OCI-LY1 (cell line): ENCODE results near the gene ACTR3C.

Source experiments
- H2AFZ ChIP-seq: fragments of 200-600 bp; sonication (generic), shearing (Covaris generic); 2 replicates; pipeline ENCODE4 v1.6.0; 2014; ENCODE audit warnings: antibody characterized with exemption, mild to moderate bottlenecking, low read length
- H3F3A ChIP-seq: fragments of 200-600 bp; sonication (generic), shearing (Covaris generic); 2 replicates; pipeline ENCODE4 v1.6.0; 2014; ENCODE audit warnings: mild to moderate bottlenecking, antibody characterized with exemption, low read length, moderate library complexity; ENCODE audit not compliant: insufficient read depth
- H3K27ac ChIP-seq: fragments of 200-600 bp; sonication (generic); 2 replicates; pipeline ENCODE4 v1.5.1; 2014; ENCODE audit warnings: low read length, mixed run types, mild to moderate bottlenecking, low read depth; ENCODE audit not compliant: poor library complexity, severe bottlenecking
- H3K27me3 ChIP-seq: fragments of 200-600 bp; sonication (generic); 2 replicates; pipeline ENCODE4 v1.6.0; 2014; ENCODE audit warnings: antibody characterized with exemption, mild to moderate bottlenecking, low read length, moderate library complexity; ENCODE audit not compliant: insufficient read depth
- H3K36me3 ChIP-seq: fragments of 200-600 bp; sonication (generic); 2 replicates; pipeline ENCODE4 v1.6.1; 2014; ENCODE audit warnings: mild to moderate bottlenecking, antibody characterized with exemption, low read length, moderate library complexity, mixed read lengths; ENCODE audit not compliant: insufficient read depth
- H3K4me1 ChIP-seq: fragments of 200-600 bp; sonication (generic); 2 replicates; pipeline ENCODE4 v1.5.1; 2014; ENCODE audit warnings: mild to moderate bottlenecking, low read length, moderate library complexity; ENCODE audit not compliant: insufficient read depth, severe bottlenecking
- H3K4me2 ChIP-seq: fragments of 200-600 bp; sonication (generic), shearing (Covaris generic); 2 replicates; pipeline ENCODE4 v1.6.1; 2014; ENCODE audit warnings: low read length
- H3K4me3 ChIP-seq: fragments of 200-600 bp; sonication (generic); 2 replicates; pipeline ENCODE4 v1.5.1; 2014; ENCODE audit warnings: low read length, low read depth, mild to moderate bottlenecking, mixed read lengths; ENCODE audit not compliant: poor library complexity, severe bottlenecking
- H3K79me2 ChIP-seq: fragments of 200-600 bp; shearing (Covaris generic); 2 replicates; pipeline ENCODE4 v1.6.1; 2016; ENCODE audit warnings: mixed run types, low read length, mixed read lengths; ENCODE audit not compliant: insufficient read depth
- H3K9ac ChIP-seq: fragments of 200-600 bp; sonication (generic), shearing (Covaris generic); 2 replicates; pipeline ENCODE4 v1.6.1; 2014; ENCODE audit warnings: mild to moderate bottlenecking, low read length, mixed read lengths
- H3K9me2 ChIP-seq: fragments of 200-600 bp; sonication (generic), shearing (Covaris generic); 2 replicates; pipeline ENCODE4 v1.6.1; 2014; ENCODE audit warnings: low read depth, mild to moderate bottlenecking, low read length, mixed read lengths
- H3K9me3 ChIP-seq: fragments of 200-600 bp; shearing (Covaris generic); 2 replicates; pipeline ENCODE4 v1.6.1; 2014; ENCODE audit warnings: low read length, mixed read lengths
- H4K20me1 ChIP-seq: fragments of 200-600 bp; sonication (generic), shearing (Covaris generic); 2 replicates; pipeline ENCODE4 v1.6.0; 2016; ENCODE audit warnings: mild to moderate bottlenecking, low read length; ENCODE audit not compliant: insufficient read depth
- CTCF ChIP-seq: fragments of 200-600 bp; sonication (generic), shearing (Covaris generic); IDR thresholded peaks from 2 replicates; pipeline ENCODE4 v1.5.1; 2017; ENCODE audit warnings: mild to moderate bottlenecking, antibody characterized with exemption, low read length, moderate library complexity, mixed read lengths
- EZH2 ChIP-seq: fragments of 200-600 bp; sonication (generic), shearing (Covaris generic); IDR thresholded peaks from 2 replicates; pipeline ENCODE4 v1.8.0; 2017; ENCODE audit warnings: borderline replicate concordance, mixed run types, mild to moderate bottlenecking, antibody characterized with exemption, low read length, moderate library complexity, mixed read lengths

The ACTR3C gene

GRCh38 chr7:150322833-150323681 is at the start of gene ACTR3C, which contains the start of gene LRRC61:
Gene ACTR3C, minus strand, starts transcription at chr7:150323545. Its CDS starts 28,249 bp downstream, at chr7:150295296.
Gene LRRC61, plus strand, starts transcription at chr7:150323355. Its CDS starts 13,507 bp downstream, at chr7:150336862.
- Histone ChIP-seq H2AFZ (peak within 1 kb of the TSS; percentile 21; the same call in 1 of the 2 replicates), H3F3A (no peaks in the 10 kb centered on the region), H3K4me3 (peak within 1 kb of the TSS; percentile 81), H3K9ac (peak within 1 kb of the TSS; percentile 88), H3K9me2 (no peaks in the 10 kb centered on the region), H3K36me3 (peaks cover 22% of the 10 kb centered on the region), H3K4me1 (peaks cover 24% of the 10 kb centered on the region), H3K27me3 (no peaks in the 10 kb centered on the region), H3K79me2 (no peaks in the 10 kb centered on the region), H3K27ac (peak within 1 kb of the TSS; percentile 64), H3K4me2 (peak within 1 kb of the TSS; percentile 93), H3K9me3 (no peaks in the 10 kb centered on the region), H4K20me1 (no peaks in the 10 kb centered on the region)
- TF ChIP-seq CTCF: peak; percentile 47
- no peak for TF ChIP-seq EZH2

GRCh38 chr7:150372271-150373048 is 49.1 kb upstream of the ACTR3C start:
- no peak overlapping the region for H3K4me3 ChIP-seq
- peaks cover 41% of the 10 kb centered on the region for H3K36me3 ChIP-seq
- no peaks in the 10 kb centered on the region; the same call in 1 of the 2 replicates for H3F3A ChIP-seq
- peaks cover 52% of the 10 kb centered on the region for H3K4me1 ChIP-seq
- H3K27ac ChIP-seq: no peak overlapping the region
- no peaks in the 10 kb centered on the region for H3K9me3 ChIP-seq
- no peaks in the 10 kb centered on the region for H3K79me2 ChIP-seq
- H2AFZ ChIP-seq: no peak overlapping the region
- no peaks in the 10 kb centered on the region for H3K27me3 ChIP-seq
- no peaks in the 10 kb centered on the region for H4K20me1 ChIP-seq
- H3K4me2 ChIP-seq: no peak overlapping the region
- H3K9me2 ChIP-seq: no peaks in the 10 kb centered on the region
- TF ChIP-seq CTCF: no peak
- no peak for TF ChIP-seq EZH2
- H3K9ac ChIP-seq: no peak overlapping the region

GRCh38 chr7:150371996-150372270 is 48.6 kb upstream of the ACTR3C start:
- Histone ChIP-seq H3K36me3 (peaks cover 41% of the 10 kb centered on the region), H3K4me2 (no peak overlapping the region)

More at GRCh38 chr7:150371996-150372270, 48.6 kb upstream of the ACTR3C start:
- H3K4me3 ChIP-seq: no peak overlapping the region
- no peak overlapping the region for H2AFZ ChIP-seq
- TF ChIP-seq CTCF (no peak), EZH2 (no peak)
- H3K27me3 ChIP-seq: no peaks in the 10 kb centered on the region
- no peaks in the 10 kb centered on the region for H3K79me2 ChIP-seq
- peaks cover 52% of the 10 kb centered on the region for H3K4me1 ChIP-seq
- H3K27ac ChIP-seq: no peak overlapping the region
- no peak overlapping the region for H3K9ac ChIP-seq
- H3F3A ChIP-seq: no peaks in the 10 kb centered on the region; the same call in 1 of the 2 replicates
- no peaks in the 10 kb centered on the region for H3K9me3 ChIP-seq
- no peaks in the 10 kb centered on the region for H3K9me2 ChIP-seq
- H4K20me1 ChIP-seq: no peaks in the 10 kb centered on the region
